WERI-Rb-1 (cell line): Measurements from ENCODE around the gene ANKRD2.

ENCODE experiments used
- DNase-seq: peaks from one replicate; pipeline ENCODE4 v3.0.0-alpha.2; 2020
- H3K27ac ChIP-seq: fragments of 250-450 bp; sonication (Bioruptor Pico); 2 replicates; pipeline ENCODE4 v1.5.1; 2020; ENCODE audit warnings: mild to moderate bottlenecking, moderate library complexity
- H3K27me3 ChIP-seq: fragments of 250-450 bp; sonication (Bioruptor Pico); 2 replicates; pipeline ENCODE4 v1.5.1; 2021; ENCODE audit warnings: mild to moderate bottlenecking, low read depth, moderate library complexity; ENCODE audit not compliant: insufficient read depth, severe bottlenecking
- H3K36me3 ChIP-seq: fragments of 250-450 bp; sonication (Bioruptor Pico); 2 replicates; pipeline ENCODE4 v1.5.1; 2020; ENCODE audit warnings: mild to moderate bottlenecking, moderate library complexity
- H3K4me3 ChIP-seq: 2 replicates; pipeline ENCODE4 v1.5.1; 2011; ENCODE audit warnings: low read depth, mild to moderate bottlenecking, control low read depth, low read length
- H3K9me3 ChIP-seq: fragments of 250-450 bp; sonication (Bioruptor Pico); 2 replicates; pipeline ENCODE4 v1.5.1; 2021; ENCODE audit warnings: mild to moderate bottlenecking, moderate library complexity; ENCODE audit not compliant: severe bottlenecking
- TF ChIP-seq, protein P1 (sequence below): IDR thresholded peaks from 2 replicates; pipeline ENCODE4 v1.5.1; 2011; ENCODE audit warnings: low read depth, mild to moderate bottlenecking, control low read depth, inconsistent platforms, low read length

ANKRD2 gene

DNA sequence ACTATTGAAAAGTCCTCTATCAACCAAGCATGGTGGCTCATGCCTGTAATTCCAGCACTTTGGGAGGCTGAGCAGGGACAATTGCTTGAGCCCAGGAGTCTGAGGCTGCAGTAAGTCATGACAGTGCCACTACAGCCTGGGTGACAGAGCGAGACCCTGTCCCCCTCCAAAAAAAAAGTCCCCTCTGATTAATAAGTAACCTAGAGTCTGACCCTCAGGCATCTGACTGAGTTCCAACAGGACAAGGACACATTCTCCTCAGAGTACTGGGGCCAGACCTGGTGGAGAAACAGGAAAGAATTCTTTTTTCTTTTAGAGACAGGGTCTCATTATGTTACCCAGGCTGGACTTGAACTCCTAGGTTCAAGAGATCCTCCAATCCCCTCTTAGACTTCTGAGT is 50.7 kb downstream of the ANKRD2 start:
- H3K27ac ChIP-seq = no peak overlapping the region
- H3K27me3 ChIP-seq = no peaks in the 10 kb centered on the region
- TF ChIP-seq, protein P1, sequence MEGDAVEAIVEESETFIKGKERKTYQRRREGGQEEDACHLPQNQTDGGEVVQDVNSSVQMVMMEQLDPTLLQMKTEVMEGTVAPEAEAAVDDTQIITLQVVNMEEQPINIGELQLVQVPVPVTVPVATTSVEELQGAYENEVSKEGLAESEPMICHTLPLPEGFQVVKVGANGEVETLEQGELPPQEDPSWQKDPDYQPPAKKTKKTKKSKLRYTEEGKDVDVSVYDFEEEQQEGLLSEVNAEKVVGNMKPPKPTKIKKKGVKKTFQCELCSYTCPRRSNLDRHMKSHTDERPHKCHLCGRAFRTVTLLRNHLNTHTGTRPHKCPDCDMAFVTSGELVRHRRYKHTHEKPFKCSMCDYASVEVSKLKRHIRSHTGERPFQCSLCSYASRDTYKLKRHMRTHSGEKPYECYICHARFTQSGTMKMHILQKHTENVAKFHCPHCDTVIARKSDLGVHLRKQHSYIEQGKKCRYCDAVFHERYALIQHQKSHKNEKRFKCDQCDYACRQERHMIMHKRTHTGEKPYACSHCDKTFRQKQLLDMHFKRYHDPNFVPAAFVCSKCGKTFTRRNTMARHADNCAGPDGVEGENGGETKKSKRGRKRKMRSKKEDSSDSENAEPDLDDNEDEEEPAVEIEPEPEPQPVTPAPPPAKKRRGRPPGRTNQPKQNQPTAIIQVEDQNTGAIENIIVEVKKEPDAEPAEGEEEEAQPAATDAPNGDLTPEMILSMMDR = no peak

DNA sequence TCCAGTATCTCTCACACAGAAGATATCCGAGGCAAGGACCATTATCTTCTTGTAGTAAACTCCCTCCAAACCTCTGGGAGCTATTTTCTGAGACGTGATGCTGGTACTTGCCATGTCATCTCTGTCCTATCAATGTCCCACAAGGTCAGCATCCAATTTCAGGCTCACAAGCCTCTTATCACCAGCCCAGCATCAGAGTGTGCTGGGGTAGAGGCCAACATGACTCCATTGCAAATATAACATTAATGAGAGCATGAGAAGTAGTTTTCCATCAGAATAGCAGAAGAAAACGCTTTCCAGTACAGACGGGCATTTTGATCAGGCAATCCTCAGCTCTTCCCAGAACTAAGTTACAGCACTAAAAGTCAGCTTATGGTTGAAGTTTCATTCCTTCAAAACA is 55.2 kb downstream of the ANKRD2 start:
- DNase-seq = no peak
- no peaks in the 10 kb centered on the region for H3K9me3 ChIP-seq
- TF ChIP-seq, protein P1 = no peak
- H3K36me3 ChIP-seq = no peaks in the 10 kb centered on the region
- H3K4me3 ChIP-seq = no peak overlapping the region
- no peaks in the 10 kb centered on the region for H3K27me3 ChIP-seq
- H3K27ac ChIP-seq = no peak overlapping the region

More for the DNA sequence above, 50.7 kb downstream of the ANKRD2 start:
- no peak for DNase-seq
- Histone ChIP-seq H3K4me3 (no peak overlapping the region), H3K9me3 (no peaks in the 10 kb centered on the region), H3K36me3 (no peaks in the 10 kb centered on the region)

DNA sequence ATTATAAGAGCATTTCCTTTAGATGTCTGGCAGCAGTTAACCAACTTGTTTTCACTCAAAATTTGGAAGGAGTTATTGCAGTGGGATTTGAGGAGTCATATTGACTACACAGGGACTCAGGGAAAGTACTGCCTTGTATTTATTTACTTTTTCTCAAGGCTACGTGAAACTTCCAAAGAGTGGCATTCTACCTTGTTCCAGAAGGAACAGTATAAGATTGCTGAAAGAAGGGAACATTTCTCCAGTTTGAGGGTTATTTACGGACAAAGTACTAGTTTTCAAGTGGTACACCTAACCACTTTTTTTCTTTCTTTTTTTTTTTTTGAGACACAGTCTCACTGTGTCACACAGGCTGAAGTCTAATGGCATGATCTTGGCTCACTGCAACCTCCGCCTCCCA is 55.6 kb downstream of the ANKRD2 start:
- TF ChIP-seq, protein P1 = no peak
- no peak overlapping the region for H3K27ac ChIP-seq
- no peak overlapping the region for H3K4me3 ChIP-seq
- no peak for DNase-seq
- no peaks in the 10 kb centered on the region for H3K27me3 ChIP-seq
- H3K9me3 ChIP-seq = no peaks in the 10 kb centered on the region
- H3K36me3 ChIP-seq = no peaks in the 10 kb centered on the region

DNA sequence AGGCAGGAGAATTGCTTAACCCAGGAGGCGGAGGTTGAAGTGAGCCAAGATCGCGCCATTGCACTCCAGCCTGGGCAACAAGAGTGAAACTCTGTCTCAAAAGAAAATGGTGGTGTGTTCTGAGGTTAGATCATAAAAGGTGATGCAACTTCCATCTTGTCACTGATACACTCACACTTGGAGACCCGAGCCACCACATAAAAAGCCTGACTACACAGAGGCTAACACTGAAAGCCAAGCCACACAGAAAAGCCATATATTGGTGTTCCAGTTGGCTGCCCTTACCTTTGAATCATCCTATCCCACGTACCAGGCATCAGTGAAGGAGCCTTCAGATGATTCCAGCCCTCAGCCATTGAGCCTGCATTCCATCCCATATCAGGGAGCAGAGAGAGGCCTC is 56.7 kb downstream of the ANKRD2 start:
- DNase-seq = no peak
- no peak overlapping the region for H3K27ac ChIP-seq
- no peaks in the 10 kb centered on the region for H3K36me3 ChIP-seq
- no peaks in the 10 kb centered on the region for H3K27me3 ChIP-seq
- no peaks in the 10 kb centered on the region for H3K9me3 ChIP-seq
- TF ChIP-seq, protein P1 = no peak
- no peak overlapping the region for H3K4me3 ChIP-seq

DNA sequence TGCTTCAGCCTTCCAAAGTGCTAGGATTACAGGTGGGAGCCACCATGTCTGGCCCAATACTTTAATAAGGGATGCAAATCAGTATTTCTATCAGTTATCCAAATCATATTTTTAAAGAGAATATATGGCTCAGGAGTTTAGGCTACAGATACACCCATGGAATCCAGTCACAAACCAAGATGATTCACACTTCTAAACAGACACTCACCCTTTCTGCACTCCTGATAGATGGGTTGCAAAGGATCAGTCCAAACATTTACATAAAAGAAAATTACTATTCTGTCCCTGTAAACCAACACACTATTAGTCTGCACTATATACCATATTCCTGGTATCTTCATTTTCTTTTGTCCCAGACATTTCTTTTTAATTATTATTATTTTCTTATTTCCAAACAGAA is 58.5 kb downstream of the ANKRD2 start:
- Histone ChIP-seq H3K4me3 (no peak overlapping the region), H3K36me3 (no peaks in the 10 kb centered on the region), H3K27me3 (no peaks in the 10 kb centered on the region), H3K27ac (no peak overlapping the region), H3K9me3 (no peaks in the 10 kb centered on the region)
- TF ChIP-seq, protein P1 = no peak
- no peak for DNase-seq
